AG10803 (cell line): Measurements from ENCODE around the gene PAPSS2.
"Not testable (repeated sequence)": the region's sequence is repeated elsewhere in the genome, so short reads cannot be mapped to it uniquely, and the experiment has no call there.

ENCODE experiments used
- DNase-seq: peaks from one replicate; pipeline ENCODE4 v3.0.0; 2010; ENCODE audit warnings: low read depth
- H3K4me3 ChIP-seq: 2 replicates; pipeline ENCODE4 v1.5.1; 2011; ENCODE audit warnings: mild to moderate bottlenecking, low read length, control low read depth
- CTCF ChIP-seq: conservative IDR thresholded peaks from 2 replicates; pipeline ENCODE4 v1.5.1; 2011; ENCODE audit warnings: mild to moderate bottlenecking, low read length, control low read depth, inconsistent platforms

Gene PAPSS2

GRCh38 chr10:87733081-87733480 lies 73.4 kb downstream of the PAPSS2 start:
- H3K4me3 ChIP-seq = no peak overlapping the region
- DNase-seq = no peak
- TF ChIP-seq CTCF = no peak

GRCh38 chr10:87734987-87735827 lies 75.5 kb downstream of the PAPSS2 start:
- TF ChIP-seq CTCF = peak; percentile 82
- peak; percentile 47 for DNase-seq
- no peak overlapping the region for H3K4me3 ChIP-seq

- H3K4me3 ChIP-seq, DNase-seq: not testable (repeated sequence)
Measured at GRCh38 chr10:87738253-87738652, 78.6 kb downstream of the PAPSS2 start.

- TF ChIP-seq CTCF = no peak
- no peak for DNase-seq
- H3K4me3 ChIP-seq = no peak overlapping the region
Measured at GRCh38 chr10:87739703-87740102, 80.0 kb downstream of the PAPSS2 start.

- no peak for TF ChIP-seq CTCF
- peak; percentile 89 for DNase-seq
- H3K4me3 ChIP-seq = no peak overlapping the region
Measured at GRCh38 chr10:87740254-87740655, 80.6 kb downstream of the PAPSS2 start.

GRCh38 chr10:87742992-87743610 lies 83.4 kb downstream of the PAPSS2 start:
- not testable (repeated sequence) for DNase-seq, H3K4me3 ChIP-seq

GRCh38 chr10:87744606-87745005 lies 84.9 kb downstream of the PAPSS2 start:
- DNase-seq = no peak
- TF ChIP-seq CTCF = no peak
- H3K4me3 ChIP-seq = no peak overlapping the region

GRCh38 chr10:87746911-87747310 lies 87.2 kb downstream of the PAPSS2 start:
- no peak for DNase-seq
- no peak overlapping the region for H3K4me3 ChIP-seq
- no peak for TF ChIP-seq CTCF

- not testable (repeated sequence) for DNase-seq, H3K4me3 ChIP-seq
Measured at GRCh38 chr10:87748244-87748643, 88.6 kb downstream of the PAPSS2 start.
